A549 (cell line): ENCODE measurements around the gene PKHD1. TPM values are rescaled to one million over a fixed set of nuclear protein-coding genes. Genes with fewer than 3 reads are reported as not detected.

ENCODE experiments used
- ATAC-seq, 2 experiments: fragments of 200-7000 bp in 1 of 2; fragments of >200 bp in 1 of 2; cut with Nextera tagmentation in 1 of 2; cut with Tn5 transposase in 1 of 2; 3 replicates each; pipeline versions ENCODE4 v1.8.0 to v1.9.1; 2018 to 2020; ENCODE audit warnings: mild to moderate bottlenecking in 1 of 2, moderate library complexity in 1 of 2
- CTCF ChIA-PET: fragments of 300-600 bp; sonication (Branson Sonifier 250); formaldehyde crosslinking; extraction: SDS; loops from one replicate; lab custom pipeline; 2021; ENCODE audit warnings: antibody characterized with exemption, inconsistent platforms; lab: Yijun Ruan, JAX
- POLR2A ChIA-PET: fragments of 350-600 bp; formaldehyde crosslinking; extraction: SDS; loops from one replicate; lab custom pipeline; 2021; ENCODE audit warnings: antibody characterized with exemption, inconsistent platforms; lab: Yijun Ruan, JAX
- DNase-seq, 2 experiments: peaks; one replicate each; pipeline versions ENCODE4 v3.0.0 to v3.0.0-alpha.2; 2011 to 2016; ENCODE audit warnings: low read depth in 1 of 2, low spot score in 1 of 2
- FAIRE-seq: peaks from 2 replicates; lab custom pipeline; 2011; peaks lifted over from hg19 to GRCh38; lab: Jason Lieb, UNC
- H3K27ac ChIP-seq, 2 experiments: fragments of >200 bp; sonication (Bioruptor Twin); formaldehyde crosslinking; 3 replicates each; pipeline ENCODE4 v1.5.1; 2016 to 2017
- H3K4me1 ChIP-seq: fragments of >200 bp; sonication (Bioruptor Twin); formaldehyde crosslinking; 3 replicates; pipeline ENCODE4 v1.6.1; 2016
- H3K4me2 ChIP-seq: fragments of >200 bp; sonication (Bioruptor Twin); formaldehyde crosslinking; 3 replicates; pipeline ENCODE4 v1.6.1; 2016
- H3K4me3 ChIP-seq: fragments of >200 bp; sonication (Bioruptor Twin); formaldehyde crosslinking; 3 replicates; pipeline ENCODE4 v1.5.1; 2016
- H3K9me3 ChIP-seq: fragments of >200 bp; sonication (Bioruptor Twin); formaldehyde crosslinking; 3 replicates; pipeline ENCODE4 v1.6.1; 2016
- CEBPB ChIP-seq, 2 experiments: fragments of >200 bp in 1 of 2; sonication (Bioruptor Twin) in 1 of 2; formaldehyde crosslinking in 1 of 2; IDR thresholded peaks; 2 replicates each; pipeline ENCODE4 v1.6.1; 2012 to 2016
- CHD2 ChIP-seq: fragments of 150-350 bp; IDR thresholded peaks from 2 replicates; pipeline ENCODE4 v1.6.1; 2014; ENCODE audit warnings: low read length; ENCODE audit not compliant: partially characterized antibody
- EHF ChIP-seq: fragments of 250-450 bp; sonication (Bioruptor Pico); IDR thresholded peaks from 2 replicates; pipeline ENCODE4 v1.5.0; 2020; ENCODE audit warnings: mild to moderate bottlenecking
- EP300 ChIP-seq, 2 experiments: fragments of >200 bp; sonication (Bioruptor Twin); formaldehyde crosslinking; IDR thresholded peaks; 2 replicates in 1 of 2; 3 replicates in 1 of 2; pipeline ENCODE4 v1.6.1; 2016 to 2017
- FOSB ChIP-seq: fragments of 250-450 bp; sonication (Bioruptor Pico); IDR thresholded peaks from 2 replicates; pipeline ENCODE4 v1.5.0; 2020; ENCODE audit warnings: mild to moderate bottlenecking, moderate library complexity
- HOXA7 ChIP-seq: fragments of 250-450 bp; sonication (Bioruptor Pico); IDR thresholded peaks from 2 replicates; pipeline ENCODE4 v1.5.0; 2020; ENCODE audit warnings: mild to moderate bottlenecking, moderate library complexity
- HOXB13 ChIP-seq: fragments of 250-450 bp; sonication (Bioruptor Pico); IDR thresholded peaks from 2 replicates; pipeline ENCODE4 v1.5.0; 2020; ENCODE audit warnings: low read depth, mild to moderate bottlenecking, moderate library complexity
- KDM1A ChIP-seq: fragments of 200-600 bp; sonication (generic); IDR thresholded peaks from 2 replicates; pipeline ENCODE4 v1.6.1; 2016; ENCODE audit warnings: low read depth, mild to moderate bottlenecking
- KDM5A ChIP-seq: fragments of 200-600 bp; sonication (generic); IDR thresholded peaks from 2 replicates; pipeline ENCODE4 v1.6.1; 2016; ENCODE audit warnings: antibody characterized with exemption, mild to moderate bottlenecking
- MYC ChIP-seq: IDR thresholded peaks from 2 replicates; pipeline ENCODE4 v1.6.1; 2012; ENCODE audit warnings: mild to moderate bottlenecking, inconsistent platforms, low read length, improper control_type of control experiment, borderline replicate concordance
- NFE2L2 ChIP-seq: fragments of 150-350 bp; conservative IDR thresholded peaks from 2 replicates; pipeline ENCODE4 v1.6.1; 2014; ENCODE audit warnings: low read length
- NPAS2 ChIP-seq: fragments of 250-450 bp; sonication (Bioruptor Pico); IDR thresholded peaks from 2 replicates; pipeline ENCODE4 v1.8.0; 2022; ENCODE audit warnings: mild to moderate bottlenecking, moderate library complexity, borderline replicate concordance
- NR3C1 ChIP-seq: fragments of >200 bp; sonication (Bioruptor Twin); formaldehyde crosslinking; IDR thresholded peaks from 3 replicates; pipeline ENCODE4 v1.6.1; 2017
- PHF8 ChIP-seq: fragments of 200-600 bp; sonication (generic); IDR thresholded peaks from 2 replicates; pipeline ENCODE4 v1.6.1; 2016; ENCODE audit warnings: low read depth, mild to moderate bottlenecking, antibody characterized with exemption, moderate library complexity, borderline replicate concordance
- POLR2A ChIP-seq: IDR thresholded peaks from 2 replicates; pipeline ENCODE4 v1.6.1; 2012; ENCODE audit warnings: mild to moderate bottlenecking, low read length
- POLR2AphosphoS2 ChIP-seq: conservative IDR thresholded peaks from 2 replicates; pipeline ENCODE4 v1.6.1; 2012; ENCODE audit warnings: low read length, improper control_type of control experiment, inconsistent platforms
- RAD21 ChIP-seq, 2 experiments: fragments of >200 bp in 1 of 2; sonication (Bioruptor Twin) in 1 of 2; formaldehyde crosslinking in 1 of 2; IDR thresholded peaks in 1 of 2; conservative IDR thresholded peaks in 1 of 2; 2 replicates in 1 of 2; 3 replicates in 1 of 2; pipeline ENCODE4 v1.6.1; 2012 to 2018; ENCODE audit warnings: inconsistent platforms in 1 of 2
- RNF2 ChIP-seq: fragments of 200-600 bp; sonication (generic); IDR thresholded peaks from 2 replicates; pipeline ENCODE4 v1.6.1; 2016; ENCODE audit warnings: low read depth, mild to moderate bottlenecking, antibody characterized with exemption, moderate library complexity, borderline replicate concordance
- SREBF2 ChIP-seq: fragments of 450-650 bp; IDR thresholded peaks from 2 replicates; pipeline ENCODE4 v1.6.1; 2014; ENCODE audit warnings: mild to moderate bottlenecking, moderate library complexity
- WGBS: methylation state at CpG from one replicate; pipeline ENCODE4 v1.1.6; 2017; ENCODE audit errors: missing lambda C conversion rate; 5-methylcytosine and 5-hydroxymethylcytosine counted together
- polyA plus RNA-seq, 4 experiments: library from polyadenylated mRNA; depleted of rRNA in 3 of 4; stranded (reverse); fragments of >200 nt; fragmentation: RNase III in 1 of 4; extraction: RNeasy Plus Mini Kit Qiagen cat#74134 plus additional on column Dnase treatment in 1 of 4; gene quantifications; 2 replicates in 3 of 4; 3 replicates in 1 of 4; pipeline ENCODE4 v1.2.3, GENCODE V29; 2011 to 2017
- TF ChIP-seq, protein P1 (sequence below): fragments of 150-350 bp; IDR thresholded peaks from 2 replicates; pipeline ENCODE4 v1.6.1; 2014; ENCODE audit warnings: low read depth, mild to moderate bottlenecking, low read length
- TF ChIP-seq, protein P2 (sequence below): IDR thresholded peaks from 2 replicates; pipeline ENCODE4 v1.6.1; 2012
- TF ChIP-seq, protein P3 (sequence below): fragments of >200 bp; sonication (Bioruptor Twin); formaldehyde crosslinking; IDR thresholded peaks from 3 replicates; pipeline ENCODE4 v1.6.1; 2016
- TF ChIP-seq, protein P4 (sequence below): fragments of 200-600 bp; sonication (generic); IDR thresholded peaks from 2 replicates; pipeline ENCODE4 v1.6.1; 2016; ENCODE audit warnings: antibody characterized with exemption, mild to moderate bottlenecking, moderate library complexity

Gene PKHD1
- polyA plus RNA-seq, 2 of the 4 experiments (the other 2 are of a cell fraction): not detected

DNA sequence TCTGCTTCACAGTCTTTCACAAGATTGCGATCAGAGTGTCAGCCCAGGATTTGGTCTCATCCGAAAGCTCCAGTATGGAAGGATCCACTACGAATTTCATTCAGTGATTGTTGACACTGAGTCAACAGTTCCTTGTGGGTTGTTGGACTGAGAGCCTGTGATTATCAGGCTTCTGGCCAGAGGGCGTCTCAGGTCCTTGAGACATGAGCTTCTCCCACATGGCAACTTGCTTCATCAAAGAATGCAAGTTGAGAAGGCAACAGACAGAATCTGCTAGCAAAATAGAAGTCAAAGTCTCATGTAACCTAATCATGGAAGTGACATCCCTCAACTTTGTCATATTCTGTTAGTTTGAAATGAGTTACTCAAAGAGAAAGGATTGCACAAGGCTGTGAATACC lies 40.5 kb upstream of the PKHD1 start:
- DNase-seq (no peak), FAIRE-seq (no peak), ATAC-seq (no peak)
- H3K27ac ChIP-seq: no peak overlapping the region
- no peaks in the 10 kb centered on the region for H3K9me3 ChIP-seq
- POLR2A ChIA-PET: no interaction called here
- 49% methylated on average over 4 of the region's 4 CpGs for WGBS
- no peak overlapping the region for H3K4me2 ChIP-seq
- H3K4me3 ChIP-seq: no peak overlapping the region
- TF ChIP-seq EHF (CRISPR knock-in tag): no peak
- TF ChIP-seq, protein P1, sequence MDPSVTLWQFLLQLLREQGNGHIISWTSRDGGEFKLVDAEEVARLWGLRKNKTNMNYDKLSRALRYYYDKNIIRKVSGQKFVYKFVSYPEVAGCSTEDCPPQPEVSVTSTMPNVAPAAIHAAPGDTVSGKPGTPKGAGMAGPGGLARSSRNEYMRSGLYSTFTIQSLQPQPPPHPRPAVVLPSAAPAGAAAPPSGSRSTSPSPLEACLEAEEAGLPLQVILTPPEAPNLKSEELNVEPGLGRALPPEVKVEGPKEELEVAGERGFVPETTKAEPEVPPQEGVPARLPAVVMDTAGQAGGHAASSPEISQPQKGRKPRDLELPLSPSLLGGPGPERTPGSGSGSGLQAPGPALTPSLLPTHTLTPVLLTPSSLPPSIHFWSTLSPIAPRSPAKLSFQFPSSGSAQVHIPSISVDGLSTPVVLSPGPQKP: no peak
- TF ChIP-seq MYC: no peak
- TF ChIP-seq POLR2A: no peak
- no peak for TF ChIP-seq CHD2
- no peak for TF ChIP-seq NFE2L2
- TF ChIP-seq KDM5A: no peak
- no peak for TF ChIP-seq PHF8
- H3K4me1 ChIP-seq: no peaks in the 10 kb centered on the region
- CTCF ChIA-PET: no interaction called here

DNA sequence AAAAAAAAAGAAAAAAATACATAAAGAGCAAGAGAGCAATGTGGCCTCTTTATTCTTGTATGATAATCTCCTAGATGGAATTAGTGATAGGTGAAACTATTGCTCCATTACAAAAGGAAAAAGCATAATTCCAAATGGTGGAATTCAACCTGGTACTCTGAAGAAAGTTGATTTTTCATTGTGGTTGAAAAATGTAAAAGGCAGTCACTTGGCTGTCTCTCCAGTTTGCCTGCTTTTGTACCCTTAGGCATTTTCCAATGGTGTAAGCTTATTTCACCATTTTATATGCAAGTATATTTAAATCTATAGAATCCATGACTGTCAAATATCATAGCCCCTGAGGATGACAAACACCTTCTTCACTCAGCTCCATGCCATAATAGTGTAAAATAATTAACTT lies 38.8 kb upstream of the PKHD1 start:
- FAIRE-seq (no peak), DNase-seq (no peak), ATAC-seq (no peak)
- no peak overlapping the region for H3K4me2 ChIP-seq
- ChIA-PET CTCF (no interaction called here), POLR2A (no interaction called here)
- H3K9me3 ChIP-seq: no peaks in the 10 kb centered on the region
- no peaks in the 10 kb centered on the region for H3K4me1 ChIP-seq
- H3K4me3 ChIP-seq: no peak overlapping the region
- no peak overlapping the region for H3K27ac ChIP-seq
- TF ChIP-seq NR3C1: no peak
- no peak for TF ChIP-seq SREBF2
- TF ChIP-seq RNF2: no peak
- no peak for TF ChIP-seq POLR2AphosphoS2
- no peak for TF ChIP-seq HOXA7 (CRISPR knock-in tag)
- TF ChIP-seq NPAS2: no peak
- no peak for TF ChIP-seq KDM1A
- no peak for TF ChIP-seq POLR2A
- TF ChIP-seq NFE2L2: no peak
- no peak for TF ChIP-seq HOXB13 (CRISPR knock-in tag)
- TF ChIP-seq EP300 (IDR thresholded peaks at IDR 0.05): no peak
- no peak for TF ChIP-seq CEBPB (IDR thresholded peaks at IDR 0.05)
- TF ChIP-seq FOSB: no peak
- TF ChIP-seq, protein P2, sequence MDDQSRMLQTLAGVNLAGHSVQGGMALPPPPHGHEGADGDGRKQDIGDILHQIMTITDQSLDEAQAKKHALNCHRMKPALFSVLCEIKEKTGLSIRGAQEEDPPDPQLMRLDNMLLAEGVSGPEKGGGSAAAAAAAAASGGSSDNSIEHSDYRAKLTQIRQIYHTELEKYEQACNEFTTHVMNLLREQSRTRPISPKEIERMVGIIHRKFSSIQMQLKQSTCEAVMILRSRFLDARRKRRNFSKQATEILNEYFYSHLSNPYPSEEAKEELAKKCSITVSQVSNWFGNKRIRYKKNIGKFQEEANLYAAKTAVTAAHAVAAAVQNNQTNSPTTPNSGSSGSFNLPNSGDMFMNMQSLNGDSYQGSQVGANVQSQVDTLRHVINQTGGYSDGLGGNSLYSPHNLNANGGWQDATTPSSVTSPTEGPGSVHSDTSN: no peak
- TF ChIP-seq, protein P3, sequence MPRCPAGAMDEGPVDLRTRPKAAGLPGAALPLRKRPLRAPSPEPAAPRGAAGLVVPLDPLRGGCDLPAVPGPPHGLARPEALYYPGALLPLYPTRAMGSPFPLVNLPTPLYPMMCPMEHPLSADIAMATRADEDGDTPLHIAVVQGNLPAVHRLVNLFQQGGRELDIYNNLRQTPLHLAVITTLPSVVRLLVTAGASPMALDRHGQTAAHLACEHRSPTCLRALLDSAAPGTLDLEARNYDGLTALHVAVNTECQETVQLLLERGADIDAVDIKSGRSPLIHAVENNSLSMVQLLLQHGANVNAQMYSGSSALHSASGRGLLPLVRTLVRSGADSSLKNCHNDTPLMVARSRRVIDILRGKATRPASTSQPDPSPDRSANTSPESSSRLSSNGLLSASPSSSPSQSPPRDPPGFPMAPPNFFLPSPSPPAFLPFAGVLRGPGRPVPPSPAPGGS: no peak
- no peak for TF ChIP-seq RAD21 (conservative IDR thresholded peaks at IDR 0.05 in 1 of 2, IDR thresholded peaks at IDR 0.05 in 1 of 2)
- no peak for TF ChIP-seq KDM5A
- TF ChIP-seq, protein P4, sequence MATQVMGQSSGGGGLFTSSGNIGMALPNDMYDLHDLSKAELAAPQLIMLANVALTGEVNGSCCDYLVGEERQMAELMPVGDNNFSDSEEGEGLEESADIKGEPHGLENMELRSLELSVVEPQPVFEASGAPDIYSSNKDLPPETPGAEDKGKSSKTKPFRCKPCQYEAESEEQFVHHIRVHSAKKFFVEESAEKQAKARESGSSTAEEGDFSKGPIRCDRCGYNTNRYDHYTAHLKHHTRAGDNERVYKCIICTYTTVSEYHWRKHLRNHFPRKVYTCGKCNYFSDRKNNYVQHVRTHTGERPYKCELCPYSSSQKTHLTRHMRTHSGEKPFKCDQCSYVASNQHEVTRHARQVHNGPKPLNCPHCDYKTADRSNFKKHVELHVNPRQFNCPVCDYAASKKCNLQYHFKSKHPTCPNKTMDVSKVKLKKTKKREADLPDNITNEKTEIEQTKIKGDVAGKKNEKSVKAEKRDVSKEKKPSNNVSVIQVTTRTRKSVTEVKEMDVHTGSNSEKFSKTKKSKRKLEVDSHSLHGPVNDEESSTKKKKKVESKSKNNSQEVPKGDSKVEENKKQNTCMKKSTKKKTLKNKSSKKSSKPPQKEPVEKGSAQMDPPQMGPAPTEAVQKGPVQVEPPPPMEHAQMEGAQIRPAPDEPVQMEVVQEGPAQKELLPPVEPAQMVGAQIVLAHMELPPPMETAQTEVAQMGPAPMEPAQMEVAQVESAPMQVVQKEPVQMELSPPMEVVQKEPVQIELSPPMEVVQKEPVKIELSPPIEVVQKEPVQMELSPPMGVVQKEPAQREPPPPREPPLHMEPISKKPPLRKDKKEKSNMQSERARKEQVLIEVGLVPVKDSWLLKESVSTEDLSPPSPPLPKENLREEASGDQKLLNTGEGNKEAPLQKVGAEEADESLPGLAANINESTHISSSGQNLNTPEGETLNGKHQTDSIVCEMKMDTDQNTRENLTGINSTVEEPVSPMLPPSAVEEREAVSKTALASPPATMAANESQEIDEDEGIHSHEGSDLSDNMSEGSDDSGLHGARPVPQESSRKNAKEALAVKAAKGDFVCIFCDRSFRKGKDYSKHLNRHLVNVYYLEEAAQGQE: no peak
